Uterus (tissue), 2 donors: ENCODE data around the gene CST8.

Source experiments
- POLR2A ChIP-seq, 2 donors: fragments of 450-650 bp; IDR thresholded peaks; one replicate each; pipeline ENCODE4 v1.6.1; 2016; ENCODE audit warnings: antibody characterized with exemption in 2 of 2, mild to moderate bottlenecking in 1 of 2, moderate library complexity in 1 of 2
- TF ChIP-seq, protein P1 (sequence below), 4 experiments: fragments of 200-600 bp in 2 of 4; fragments of 450-650 bp in 2 of 4; sonication (generic) in 2 of 4; IDR thresholded peaks; one replicate each; pipeline ENCODE4 v1.5.1; 2016 to 2019; ENCODE audit warnings: antibody characterized with exemption in 4 of 4, mild to moderate bottlenecking in 2 of 4, moderate library complexity in 1 of 4

- TF ChIP-seq, protein P1, sequence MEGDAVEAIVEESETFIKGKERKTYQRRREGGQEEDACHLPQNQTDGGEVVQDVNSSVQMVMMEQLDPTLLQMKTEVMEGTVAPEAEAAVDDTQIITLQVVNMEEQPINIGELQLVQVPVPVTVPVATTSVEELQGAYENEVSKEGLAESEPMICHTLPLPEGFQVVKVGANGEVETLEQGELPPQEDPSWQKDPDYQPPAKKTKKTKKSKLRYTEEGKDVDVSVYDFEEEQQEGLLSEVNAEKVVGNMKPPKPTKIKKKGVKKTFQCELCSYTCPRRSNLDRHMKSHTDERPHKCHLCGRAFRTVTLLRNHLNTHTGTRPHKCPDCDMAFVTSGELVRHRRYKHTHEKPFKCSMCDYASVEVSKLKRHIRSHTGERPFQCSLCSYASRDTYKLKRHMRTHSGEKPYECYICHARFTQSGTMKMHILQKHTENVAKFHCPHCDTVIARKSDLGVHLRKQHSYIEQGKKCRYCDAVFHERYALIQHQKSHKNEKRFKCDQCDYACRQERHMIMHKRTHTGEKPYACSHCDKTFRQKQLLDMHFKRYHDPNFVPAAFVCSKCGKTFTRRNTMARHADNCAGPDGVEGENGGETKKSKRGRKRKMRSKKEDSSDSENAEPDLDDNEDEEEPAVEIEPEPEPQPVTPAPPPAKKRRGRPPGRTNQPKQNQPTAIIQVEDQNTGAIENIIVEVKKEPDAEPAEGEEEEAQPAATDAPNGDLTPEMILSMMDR (IDR thresholded peaks at IDR 0.05) = no peak
- no peak for TF ChIP-seq POLR2A (IDR thresholded peaks at IDR 0.05)
Observed at GRCh38 chr20:23451956-23452487, 38.9 kb upstream of the CST8 start.
